Suprapubic skin (tissue), 4 donors: Measurements from ENCODE around the gene NLRP3.

Source experiments
- POLR2A ChIP-seq, 2 donors: fragments of 450-650 bp; IDR thresholded peaks; one replicate each; pipeline ENCODE4 v1.6.1; 2017; ENCODE audit warnings: antibody characterized with exemption in 2 of 2, mild to moderate bottlenecking in 2 of 2, moderate library complexity in 2 of 2
- POLR2AphosphoS5 ChIP-seq, 3 donors: sonication (generic); formaldehyde crosslinking; IDR thresholded peaks; one replicate each; pipeline ENCODE4 v1.6.1; 2017; ENCODE audit warnings: antibody characterized with exemption in 3 of 3
- TF ChIP-seq, protein P1 (sequence below), 2 donors: fragments of 200-600 bp in 1 of 2; fragments of 450-650 bp in 1 of 2; sonication (generic) in 1 of 2; IDR thresholded peaks; one replicate each; pipeline ENCODE4 v1.5.1; 2016 to 2019; ENCODE audit warnings: antibody characterized with exemption in 2 of 2, mild to moderate bottlenecking in 1 of 2, moderate library complexity in 1 of 2

DNA sequence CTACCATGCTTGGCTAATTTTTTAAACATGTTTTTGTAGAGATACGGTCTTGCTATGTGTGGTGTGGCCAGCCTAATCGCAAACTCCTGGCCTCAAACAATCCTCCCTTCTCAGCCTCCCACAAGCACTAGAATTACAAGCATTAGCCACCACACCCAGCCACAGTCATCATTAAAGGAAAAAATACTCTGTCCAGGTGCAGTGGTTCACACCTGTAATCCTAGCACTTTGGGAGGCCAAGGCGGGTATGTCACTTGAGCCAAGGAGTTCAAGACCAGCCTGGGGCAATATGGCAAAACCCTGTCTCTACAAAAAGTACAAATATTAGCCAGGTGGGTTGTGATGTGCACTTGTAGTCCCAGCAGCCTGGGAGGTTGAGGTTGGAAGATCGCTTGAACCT lies 25.0 kb upstream of the NLRP3 start:
- TF ChIP-seq POLR2AphosphoS5 (IDR thresholded peaks at IDR 0.05) (no peak), POLR2A (IDR thresholded peaks at IDR 0.05) (no peak)
- TF ChIP-seq, protein P1, sequence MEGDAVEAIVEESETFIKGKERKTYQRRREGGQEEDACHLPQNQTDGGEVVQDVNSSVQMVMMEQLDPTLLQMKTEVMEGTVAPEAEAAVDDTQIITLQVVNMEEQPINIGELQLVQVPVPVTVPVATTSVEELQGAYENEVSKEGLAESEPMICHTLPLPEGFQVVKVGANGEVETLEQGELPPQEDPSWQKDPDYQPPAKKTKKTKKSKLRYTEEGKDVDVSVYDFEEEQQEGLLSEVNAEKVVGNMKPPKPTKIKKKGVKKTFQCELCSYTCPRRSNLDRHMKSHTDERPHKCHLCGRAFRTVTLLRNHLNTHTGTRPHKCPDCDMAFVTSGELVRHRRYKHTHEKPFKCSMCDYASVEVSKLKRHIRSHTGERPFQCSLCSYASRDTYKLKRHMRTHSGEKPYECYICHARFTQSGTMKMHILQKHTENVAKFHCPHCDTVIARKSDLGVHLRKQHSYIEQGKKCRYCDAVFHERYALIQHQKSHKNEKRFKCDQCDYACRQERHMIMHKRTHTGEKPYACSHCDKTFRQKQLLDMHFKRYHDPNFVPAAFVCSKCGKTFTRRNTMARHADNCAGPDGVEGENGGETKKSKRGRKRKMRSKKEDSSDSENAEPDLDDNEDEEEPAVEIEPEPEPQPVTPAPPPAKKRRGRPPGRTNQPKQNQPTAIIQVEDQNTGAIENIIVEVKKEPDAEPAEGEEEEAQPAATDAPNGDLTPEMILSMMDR (IDR thresholded peaks at IDR 0.05): no peak
